ENCODE measurements around the gene GSN. TPM values are rescaled to one million over a fixed set of nuclear protein-coding genes. Genes with fewer than 3 reads are reported as not detected.
A peak's percentile ranks its signal among the peaks of the same experiment; 100 is the strongest.

Gene GSN
- polyA plus RNA-seq, 5 donors = 40.8 to 67.9 (median 49.2) TPM

- no peak for DNase-seq
Observed at GRCh38 chr9:121321016-121321503, 53.1 kb downstream of the GSN start.

GRCh38 chr9:121322037-121322736 is 54.2 kb downstream of the GSN start:
- DNase-seq = no peak

GRCh38 chr9:121322737-121323448 is 54.9 kb downstream of the GSN start:
- no peak for DNase-seq

GRCh38 chr9:121323449-121324151 is 55.6 kb downstream of the GSN start:
- no peak for DNase-seq

GRCh38 chr9:121324316-121324715 is 56.4 kb downstream of the GSN start:
- no peak for DNase-seq

GRCh38 chr9:121324755-121325154 is 56.8 kb downstream of the GSN start:
- no peak for DNase-seq

- DNase-seq = no peak
Observed at GRCh38 chr9:121325387-121325786, 57.4 kb downstream of the GSN start.

- peak in 1 of 2 donors; percentile 34 for DNase-seq
Observed at GRCh38 chr9:121326130-121326838, 58.3 kb downstream of the GSN start.

GRCh38 chr9:121326901-121327613 is 59.1 kb downstream of the GSN start:
- DNase-seq = no peak

- DNase-seq = no peak
Observed at GRCh38 chr9:121328476-121328875, 60.5 kb downstream of the GSN start.

GRCh38 chr9:121328876-121329681 is 61.1 kb downstream of the GSN start:
- DNase-seq = no peak

GRCh38 chr9:121331549-121331948 is 63.6 kb downstream of the GSN start:
- no peak for DNase-seq

- no peak for DNase-seq
Observed at GRCh38 chr9:121331992-121332685, 64.2 kb downstream of the GSN start.

GRCh38 chr9:121333950-121334773 is 66.2 kb downstream of the GSN start:
- DNase-seq = no peak

- DNase-seq = no peak
Observed at GRCh38 chr9:121336665-121337064, 68.7 kb downstream of the GSN start.

GRCh38 chr9:121339437-121339836 is 71.5 kb downstream of the GSN start:
- DNase-seq = no peak

GRCh38 chr9:121340676-121341392 is 72.9 kb downstream of the GSN start:
- DNase-seq = no peak

GRCh38 chr9:121344184-121344583 is 76.2 kb downstream of the GSN start:
- no peak for DNase-seq
